Endothelial cell of umbilical vein (primary cell): ENCODE results near the gene MACROD2. TPM values are rescaled to one million over a fixed set of nuclear protein-coding genes. Genes with fewer than 3 reads are reported as not detected.

ENCODE experiments used
- BruUV-seq: library from RNA; stranded (reverse); fragments of 400-500 nt; replicated peaks from 2 replicates; lab custom pipeline; 2021; lab: Mats Ljungman, UMichigan
- CTCF ChIA-PET: fragments of 300-600, 350-600 bp; sonication (Branson Sonifier 250); formaldehyde crosslinking; loops from one replicate; lab custom pipeline; 2021; ENCODE audit warnings: antibody characterized with exemption, inconsistent platforms; lab: Charles Lee
- POLR2A ChIA-PET: fragments of 300-600, 350-600 bp; sonication (Branson Sonifier 250); formaldehyde crosslinking; loops from one replicate; lab custom pipeline; 2021; ENCODE audit warnings: antibody characterized with exemption, inconsistent platforms; lab: Charles Lee
- DNase-seq: peaks from one replicate; pipeline ENCODE4 v3.0.0-alpha.2; 2011; ENCODE audit warnings: low read depth, low spot score
- FAIRE-seq: peaks from 2 replicates; lab custom pipeline; 2011; peaks lifted over from hg19 to GRCh38; lab: Jason Lieb, UNC
- H2AFZ ChIP-seq: 2 replicates; pipeline ENCODE4 v1.6.0; 2012; ENCODE audit warnings: low read depth, low read length, control low read depth, inconsistent platforms
- H3K27ac ChIP-seq: 2 replicates; pipeline ENCODE4 v1.5.1; 2011; ENCODE audit warnings: low read depth, mild to moderate bottlenecking, control low read depth, low read length, moderate library complexity; ENCODE audit not compliant: insufficient read depth
- H3K27me3 ChIP-seq, 2 experiments: 2 replicates each; pipeline versions ENCODE4 v1.6.0 to v1.6.1; 2011; ENCODE audit warnings: low read length in 2 of 2, mixed read lengths in 1 of 2; ENCODE audit not compliant: control insufficient read depth in 2 of 2, insufficient read depth in 2 of 2
- H3K36me3 ChIP-seq, 2 experiments: 2 replicates in 1 of 2; 3 replicates in 1 of 2; pipeline ENCODE4 v1.5.1; 2011; ENCODE audit warnings: low read length in 2 of 2, mild to moderate bottlenecking in 1 of 2, moderate library complexity in 1 of 2; ENCODE audit not compliant: control insufficient read depth in 2 of 2, insufficient read depth in 2 of 2; ENCODE audit errors: extremely low read depth in 1 of 2
- H3K4me1 ChIP-seq: 3 replicates; pipeline ENCODE4 v1.5.1; 2011; ENCODE audit warnings: mild to moderate bottlenecking, low read length; ENCODE audit not compliant: control insufficient read depth, insufficient read depth; ENCODE audit errors: extremely low read depth
- H3K4me2 ChIP-seq: 2 replicates; pipeline ENCODE4 v1.6.1; 2011; ENCODE audit warnings: low read length, control low read depth, mixed read lengths; ENCODE audit not compliant: insufficient read depth
- H3K4me3 ChIP-seq, 3 experiments: fragments of 200-600 bp in 1 of 3; sonication (generic), shearing (Covaris generic) in 1 of 3; replicated peaks in 1 of 3; 2 replicates each; pipeline ENCODE4 v1.5.1; 2011 to 2016; ENCODE audit warnings: control low read depth in 3 of 3, low read length in 3 of 3, mild to moderate bottlenecking in 2 of 3, inconsistent platforms in 1 of 3, low read depth in 1 of 3, moderate library complexity in 1 of 3; ENCODE audit not compliant: insufficient read depth in 1 of 3
- H3K79me2 ChIP-seq: 2 replicates; pipeline ENCODE4 v1.6.0; 2012; ENCODE audit warnings: low read length, inconsistent platforms; ENCODE audit not compliant: control insufficient read depth, insufficient read depth
- H3K9ac ChIP-seq: replicated peaks from 2 replicates; pipeline ENCODE3; 2011; ENCODE audit warnings: low read length, control low read depth; ENCODE audit not compliant: insufficient read depth; ENCODE audit errors: extremely low read depth
- H3K9me1 ChIP-seq: replicated peaks from 3 replicates; pipeline ENCODE4 v1.6.0; 2011; ENCODE audit warnings: mild to moderate bottlenecking, low read length; ENCODE audit not compliant: control insufficient read depth, insufficient read depth; ENCODE audit errors: extremely low read depth
- H3K9me3 ChIP-seq: replicated peaks from 2 replicates; pipeline ENCODE4 v1.5.1; 2012; ENCODE audit warnings: low read length, inconsistent platforms; ENCODE audit not compliant: control insufficient read depth, insufficient read depth
- H4K20me1 ChIP-seq: replicated peaks from 2 replicates; pipeline ENCODE3; 2011; ENCODE audit warnings: mild to moderate bottlenecking, low read length; ENCODE audit not compliant: control insufficient read depth, insufficient read depth; ENCODE audit errors: extremely low read depth
- CTCF ChIP-seq, 2 donors: IDR thresholded peaks; 1 replicate in 1 of 2; 2 replicates in 1 of 2; pipeline ENCODE4 v1.5.1; 2011; ENCODE audit warnings: low read length in 2 of 2, mild to moderate bottlenecking in 2 of 2, moderate library complexity in 2 of 2, control low read depth in 1 of 2, inconsistent platforms in 1 of 2, low read depth in 1 of 2; ENCODE audit not compliant: insufficient read depth in 1 of 2; ENCODE audit errors: extremely low read depth in 1 of 2
- EZH2 ChIP-seq: IDR thresholded peaks from 2 replicates; pipeline ENCODE4 v1.6.1; 2012; ENCODE audit warnings: borderline replicate concordance, low read depth, mild to moderate bottlenecking, moderate library complexity, low read length, inconsistent platforms; ENCODE audit not compliant: severe bottlenecking
- FOS ChIP-seq: IDR thresholded peaks from 2 replicates; pipeline ENCODE4 v1.6.1; 2011; ENCODE audit warnings: mild to moderate bottlenecking, low read length, moderate library complexity, borderline replicate concordance; ENCODE audit not compliant: insufficient read depth
- GATA2 ChIP-seq: IDR thresholded peaks from 2 replicates; pipeline ENCODE4 v1.7.0; 2011; ENCODE audit warnings: low read depth, mild to moderate bottlenecking, moderate library complexity, mixed read lengths, low read length; ENCODE audit not compliant: insufficient read length, insufficient read depth
- JUN ChIP-seq: IDR thresholded peaks from 2 replicates; pipeline ENCODE4 v1.6.1; 2011; ENCODE audit warnings: borderline replicate concordance, low read depth; ENCODE audit not compliant: insufficient read length, insufficient read depth
- MAX ChIP-seq: IDR thresholded peaks from 2 replicates; pipeline ENCODE4 v1.6.1; 2011; ENCODE audit not compliant: insufficient read depth, insufficient read length
- MYC ChIP-seq: IDR thresholded peaks from one replicate; pipeline ENCODE4 v1.6.1; 2011; ENCODE audit warnings: mild to moderate bottlenecking, low read depth, low read length
- POLR2A ChIP-seq: IDR thresholded peaks from 2 replicates; pipeline ENCODE4 v1.6.1; 2012; ENCODE audit warnings: low read depth, mild to moderate bottlenecking, control low read depth, low read length
- POLR2AphosphoS5 ChIP-seq: IDR thresholded peaks from 2 replicates; pipeline ENCODE4 v1.6.1; 2012; ENCODE audit warnings: low read depth, mild to moderate bottlenecking, control low read depth, low read length, moderate library complexity; ENCODE audit not compliant: insufficient read depth
- dilution Hi-C: fragments of 300-500 bp; cut with MboI; formaldehyde crosslinking; loops from one replicate; pipeline ENCODE4 v1.15.0; 2019; ENCODE audit warnings: low sequenced_read_pairs; ENCODE audit not compliant: extremely low pct_ligation_motif_present
- intact Hi-C: fragments of 100-400 bp; cut with micrococcal nuclease; formaldehyde crosslinking; loops from one replicate; pipeline ENCODE4 v1.10.0; 2022
- polyA plus RNA-seq, 4 experiments: library from polyadenylated mRNA; depleted of rRNA in 3 of 4; stranded (reverse) in 3 of 4; unstranded in 1 of 4; fragments of >200 nt; gene quantifications; 2 replicates each; pipeline versions ENCODE4 v1.2.1 to v1.2.3, GENCODE V29; 2011 to 2012; ENCODE audit warnings: missing spikeins in 1 of 4
- total RNA-seq: library from RNA; stranded (reverse); gene quantifications from 2 replicates; pipeline ENCODE4 v1.2.3, GENCODE V29; 2021

Gene MACROD2
- total and polyA plus RNA-seq, 2 donors (not counting 3 experiments of a cell fraction or from before 2014, with no cell fraction given) = 0.11 to 0.73 TPM

- Histone ChIP-seq H3K9ac (no peak overlapping the region), H2AFZ (no peak overlapping the region), H3K27me3 (no peaks in the 10 kb centered on the region), H3K4me2 (no peak overlapping the region), H4K20me1 (no peaks in the 10 kb centered on the region), H3K36me3 (no peaks in the 10 kb centered on the region), H3K9me1 (no peaks in the 10 kb centered on the region), H3K27ac (no peak overlapping the region), H3K4me3 (no peak overlapping the region), H3K79me2 (no peaks in the 10 kb centered on the region), H3K4me1 (no peaks in the 10 kb centered on the region), H3K9me3 (no peaks in the 10 kb centered on the region)
- dilution Hi-C loops (no loop called here), intact Hi-C loops (no loop called here)
- no TSS peak for BruUV-seq
- CTCF ChIA-PET = interaction anchor here (1.7 kb wide), 1 partner anchor 16 kb away, joined by 5 read pairs; no protein-coding TSS in a partner anchor
- no peak for FAIRE-seq
- POLR2A ChIA-PET = no interaction called here
- no peak for DNase-seq
- TF ChIP-seq POLR2A (no peak), JUN (no peak), EZH2 (no peak), MYC (no peak), CTCF (IDR thresholded peaks at IDR 0.05; ENCODE audit: extremely low read depth in 1 of 2, insufficient read depth in 1 of 2, low read depth in 1 of 2, low read length in 2 of 2) (no peak), GATA2 (no peak), POLR2AphosphoS5 (no peak), FOS (no peak), MAX (no peak)
Observed at GRCh38 chr20:15799871-15800270, 1804.6 kb downstream of the MACROD2 start.
